HG03442 (cell line): ENCODE measurements around the gene ZFP69.

ENCODE experiments used
- ATAC-seq: cut with Tn5 transposase; IDR thresholded peaks from one replicate; pipeline ENCODE4 v1.9.1; 2021; ENCODE audit warnings: mild to moderate bottlenecking, moderate library complexity; ENCODE audit not compliant: unreplicated experiment

The ZFP69 gene

GRCh38 chr1:40507973-40508372, 30.9 kb downstream of the ZFP69 start:
- no peak for ATAC-seq

- peak; percentile 81 for ATAC-seq
Measured at GRCh38 chr1:40508375-40509341, 31.6 kb downstream of the ZFP69 start, which contains the start of gene EXO5. Gene EXO5 (plus strand): TSS chr1:40508767. CDS start chr1:40514545, 5,778 bp downstream.

- no peak for ATAC-seq
Measured at GRCh38 chr1:40519517-40519916, 42.4 kb downstream of the ZFP69 start.

DNA sequence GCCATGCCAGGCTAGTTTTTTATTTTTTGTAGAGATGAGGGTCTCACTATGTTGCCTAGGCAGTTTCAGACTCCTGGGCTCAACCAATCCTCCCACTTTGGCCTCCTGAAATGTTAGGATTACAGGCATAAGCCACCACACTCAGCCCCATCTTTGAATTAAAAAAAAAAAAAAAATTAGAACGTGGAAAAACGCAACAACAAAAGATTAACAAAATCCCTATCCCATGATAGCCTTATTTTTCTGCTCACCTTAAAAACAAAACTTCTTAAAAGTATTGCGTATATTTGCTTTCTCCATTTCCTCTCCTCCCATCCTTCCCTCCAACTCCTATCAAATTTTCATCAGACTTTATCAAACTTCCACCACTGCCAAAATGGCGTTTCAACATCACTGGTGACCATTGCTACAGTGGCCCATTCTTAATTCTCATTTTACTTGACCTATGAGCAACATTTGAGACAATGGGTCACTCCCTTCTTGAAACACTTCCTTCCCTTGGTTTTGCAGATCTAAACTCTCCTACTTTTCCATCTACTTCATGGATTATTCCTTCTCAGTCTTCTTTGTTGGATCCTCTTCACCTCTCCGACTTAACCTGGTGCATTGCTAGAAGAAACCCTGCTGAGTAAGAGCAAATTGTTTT, 53.8 kb downstream of the ZFP69 start:
- no peak for ATAC-seq

DNA sequence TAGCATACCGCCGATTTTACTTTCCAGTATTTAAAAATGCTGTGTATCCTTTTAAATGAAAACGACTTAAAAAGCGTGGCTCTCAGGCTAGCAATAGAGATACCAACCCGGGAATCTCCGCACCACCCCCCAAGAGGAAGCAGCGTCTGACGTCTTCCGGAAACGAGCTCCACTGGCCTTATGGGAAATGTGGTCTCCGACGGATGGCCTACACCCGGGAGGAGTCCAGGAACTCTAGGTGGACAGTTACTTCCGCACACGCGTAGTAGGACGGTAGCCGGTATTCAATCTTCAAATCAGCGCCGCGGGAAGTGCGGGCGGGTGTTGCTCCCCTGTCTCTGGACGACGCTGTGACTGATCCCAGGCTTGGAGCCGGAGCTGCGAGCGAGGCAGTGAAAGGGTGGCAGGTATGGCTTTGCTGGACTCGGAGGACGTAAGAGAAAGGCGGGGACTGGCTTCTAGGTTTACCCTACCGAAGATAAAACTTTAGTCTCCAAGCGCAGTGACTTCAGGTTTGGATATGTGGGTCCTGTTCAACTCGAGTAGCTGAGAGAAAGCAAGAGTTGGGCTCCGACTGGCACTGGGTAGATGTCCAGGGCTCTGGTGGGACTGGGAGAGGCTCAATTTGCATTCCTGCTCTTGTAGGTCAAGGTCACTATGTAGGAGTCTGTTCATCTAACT, 54.4 kb downstream of the ZFP69 start, which contains the start of gene ZNF684:
TSS of gene ZNF684 (plus strand) at position 257 of the 681 bp plus-strand sequence. CDS start 1,530 bp downstream, outside the sequence.
- peak; percentile 95 for ATAC-seq

DNA sequence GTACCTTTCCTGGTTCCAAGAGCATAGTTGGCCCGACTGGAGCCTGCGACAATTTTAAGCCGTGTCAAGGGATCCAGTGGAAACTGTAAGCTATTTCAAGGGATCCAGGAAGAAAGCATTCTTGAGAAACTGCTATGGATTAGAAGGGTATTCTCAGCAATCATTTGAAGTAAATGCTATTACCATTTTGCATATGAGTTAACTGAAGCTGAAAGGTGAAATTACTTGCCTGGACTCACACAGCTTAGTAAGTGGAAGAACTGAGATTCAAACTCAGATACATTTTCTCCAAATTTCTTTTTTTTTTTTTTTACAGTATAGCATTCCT, 54.9 kb downstream of the ZFP69 start:
- no peak for ATAC-seq

DNA sequence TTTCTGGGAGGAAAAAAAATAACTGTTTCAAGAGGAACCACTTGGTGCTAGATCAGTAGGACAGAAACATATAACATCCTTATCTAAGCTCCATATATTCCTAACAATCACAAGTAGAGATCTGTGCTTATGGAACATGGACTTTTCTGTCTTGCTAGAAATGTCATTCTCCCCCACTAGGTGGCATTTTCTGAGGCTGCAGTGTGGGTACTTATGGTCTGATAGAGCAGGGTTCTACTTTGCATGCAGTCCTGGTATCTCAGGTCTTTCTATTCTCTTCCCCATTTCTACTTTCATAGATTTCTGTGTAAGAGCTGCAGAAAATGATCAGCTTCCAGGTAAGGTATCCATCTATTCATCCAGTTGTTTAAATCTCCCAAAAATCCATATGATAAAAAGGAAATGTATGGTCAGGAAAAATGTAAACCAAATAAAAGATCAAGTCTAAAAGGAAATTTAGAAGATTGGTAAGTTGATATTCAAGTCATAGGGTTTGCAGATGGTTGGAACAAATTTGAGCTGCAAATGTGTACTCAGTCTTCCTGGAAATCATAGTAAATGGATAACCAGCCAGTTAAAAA, 55.8 kb downstream of the ZFP69 start:
- no peak for ATAC-seq

GRCh38 chr1:40534589-40534988, 57.5 kb downstream of the ZFP69 start:
- ATAC-seq: no peak

DNA sequence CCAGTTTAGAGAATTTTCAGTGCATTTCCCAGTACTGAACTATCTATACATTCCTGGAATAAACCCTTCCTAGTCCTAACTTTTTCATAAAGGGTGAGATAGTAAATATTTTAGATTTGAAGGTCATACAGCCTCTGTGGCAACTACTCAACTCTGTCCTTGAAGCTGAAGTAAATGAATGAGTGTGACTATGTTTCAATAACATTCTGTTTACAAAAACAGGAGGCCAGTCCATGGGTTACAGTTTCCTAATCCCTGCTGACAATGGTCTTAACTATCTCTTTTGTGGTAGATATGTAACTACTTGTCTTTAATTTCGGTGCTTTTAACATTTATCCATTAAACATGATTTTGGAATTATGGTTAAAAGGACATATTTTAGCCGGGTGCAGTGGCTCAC, 58.6 kb downstream of the ZFP69 start:
- no peak for ATAC-seq

DNA sequence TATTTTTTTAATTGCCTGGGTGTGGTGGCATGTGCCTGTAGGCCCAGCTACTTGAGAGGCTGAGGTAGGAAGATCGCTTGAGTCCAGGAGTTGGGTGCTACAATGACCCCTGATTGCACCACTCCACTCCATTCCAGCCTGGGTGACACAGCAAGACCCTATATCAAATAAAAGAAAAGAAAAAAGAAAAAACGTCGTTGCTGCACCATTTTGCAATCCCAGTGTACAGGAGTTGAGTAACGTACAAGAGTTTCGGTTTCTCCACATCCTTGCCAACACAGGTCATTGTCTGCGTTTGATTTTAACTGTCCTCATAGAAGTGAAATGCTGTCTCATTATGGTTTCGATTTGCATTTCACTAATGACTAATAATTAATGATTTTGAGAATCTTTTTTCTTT, 62.2 kb downstream of the ZFP69 start:
- no peak for ATAC-seq
